ENCODE data around the gene PPM1E. TPM values are rescaled to one million over a fixed set of nuclear protein-coding genes. Genes with fewer than 3 reads are reported as not detected.

PPM1E gene
- total RNA-seq, 4 donors from 2014 or later: under 0.01 to 0.23 TPM; not detected in 2

- TF ChIP-seq POLR2A (IDR thresholded peaks at IDR 0.05) (no peak), CTCF (IDR thresholded peaks at IDR 0.05) (no peak)
- Histone ChIP-seq H3K4me3 (no peak overlapping the region), H3K36me3 (no peaks in the 10 kb centered on the region), H3K4me1 (no peaks in the 10 kb centered on the region), H3K27me3 (peaks cover 0 to under 1% (median 0%) of the 10 kb centered on the region in 4 donors), H3K9me3 (no peaks in the 10 kb centered on the region), H3K27ac (no peak overlapping the region)
- no peak for DNase-seq
- intact Hi-C loops (cut with DNase I): no loop called here
- WGBS, 2 donors: 65 to 70% methylated on average over 5 of the region's 5 CpGs
These were observed 118.3 kb downstream of the PPM1E start for GRCh38 chr17:58873926-58874325.

- DNase-seq: no peak
- Histone ChIP-seq H3K4me1 (no peaks in the 10 kb centered on the region), H3K9me3 (no peaks in the 10 kb centered on the region), H3K36me3 (no peaks in the 10 kb centered on the region), H3K4me3 (no peak overlapping the region), H3K27ac (no peak overlapping the region), H3K27me3 (no peaks in the 10 kb centered on the region)
- no peak for TF ChIP-seq CTCF (IDR thresholded peaks at IDR 0.05)
- no peak for TF ChIP-seq POLR2A (IDR thresholded peaks at IDR 0.05)
- intact Hi-C loops (cut with DNase I): no loop called here
These were observed 119.6 kb downstream of the PPM1E start for GRCh38 chr17:58875261-58875660.

GRCh38 chr17:58884161-58884560 lies 128.5 kb downstream of the PPM1E start:
- WGBS, 2 donors: 50 to 61% methylated on average over 1 of the region's 1 CpG
- H3K27ac ChIP-seq: no peak overlapping the region
- H3K9me3 ChIP-seq: no peaks in the 10 kb centered on the region
- H3K27me3 ChIP-seq: peaks cover 0 to 5% (median 0%) of the 10 kb centered on the region in 4 donors
- H3K4me1 ChIP-seq: no peaks in the 10 kb centered on the region
- H3K4me3 ChIP-seq: no peak overlapping the region
- DNase-seq: no peak
- intact Hi-C loops (cut with DNase I): no loop called here
- TF ChIP-seq POLR2A (IDR thresholded peaks at IDR 0.05) (no peak), CTCF (IDR thresholded peaks at IDR 0.05) (no peak)
- no peaks in the 10 kb centered on the region for H3K36me3 ChIP-seq

GRCh38 chr17:58886514-58886913 lies 130.9 kb downstream of the PPM1E start:
- H3K27me3 ChIP-seq: peaks cover 0 to under 1% (median 0%) of the 10 kb centered on the region in 4 donors
- H3K4me3 ChIP-seq: no peak overlapping the region
- DNase-seq: no peak
- intact Hi-C loops (cut with DNase I): no loop called here
- no peaks in the 10 kb centered on the region for H3K36me3 ChIP-seq
- TF ChIP-seq CTCF (IDR thresholded peaks at IDR 0.05): no peak
- WGBS, 2 donors: 88 to 100% methylated on average over 1 of the region's 1 CpG
- H3K27ac ChIP-seq: no peak overlapping the region
- H3K4me1 ChIP-seq: no peaks in the 10 kb centered on the region
- no peaks in the 10 kb centered on the region for H3K9me3 ChIP-seq

- no peak overlapping the region for H3K27ac ChIP-seq
- H3K4me3 ChIP-seq: no peak overlapping the region
- 91% methylated on average over 3 of the region's 3 CpGs for WGBS, 2 donors
- no peaks in the 10 kb centered on the region for H3K36me3 ChIP-seq
- no peaks in the 10 kb centered on the region for H3K4me1 ChIP-seq
- no peak for DNase-seq
- no peak for TF ChIP-seq CTCF (IDR thresholded peaks at IDR 0.05)
- TF ChIP-seq POLR2A (IDR thresholded peaks at IDR 0.05): no peak
- intact Hi-C loops (cut with DNase I): no loop called here
- no peaks in the 10 kb centered on the region for H3K27me3 ChIP-seq
- H3K9me3 ChIP-seq: no peaks in the 10 kb centered on the region
These were observed 134.3 kb downstream of the PPM1E start for GRCh38 chr17:58889928-58890327.

All from esophagus squamous epithelium (tissue), 5 donors.